NCI-H2029 treated with DMSO at 0.1 percent for 48 hours (cell line): ENCODE data around the gene GTF3C2.
A peak's percentile ranks its signal among the peaks of the same experiment; 100 is the strongest.
"Not testable (repeated sequence)": the region's sequence is repeated elsewhere in the genome, so short reads cannot be mapped to it uniquely, and the experiment has no call there.

Experiments used
- DNase-seq: peaks from one replicate; lab custom pipeline; 2025; lab: John Stamatoyannopoulos, UW

Gene GTF3C2

DNA sequence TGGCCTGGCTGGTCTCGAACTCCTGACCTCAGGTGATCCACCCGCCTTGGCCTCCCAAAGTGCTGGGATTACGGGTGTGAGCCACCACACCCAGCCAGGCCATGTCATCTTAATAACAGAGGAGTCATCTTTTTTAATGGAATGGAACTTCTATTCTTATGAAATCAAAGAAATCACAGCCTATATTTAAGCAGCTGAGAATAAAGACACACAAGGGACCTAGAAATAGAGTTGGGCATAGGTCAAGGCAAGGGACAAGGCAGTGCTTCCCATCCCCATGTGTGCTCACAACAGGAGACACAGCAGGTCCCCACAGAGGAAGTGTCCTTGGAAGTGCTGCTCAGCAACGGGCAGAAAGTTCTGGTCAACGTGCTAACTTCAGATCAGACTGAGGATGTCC is 17.0 kb upstream of the GTF3C2 start:
- no peak for DNase-seq

DNA sequence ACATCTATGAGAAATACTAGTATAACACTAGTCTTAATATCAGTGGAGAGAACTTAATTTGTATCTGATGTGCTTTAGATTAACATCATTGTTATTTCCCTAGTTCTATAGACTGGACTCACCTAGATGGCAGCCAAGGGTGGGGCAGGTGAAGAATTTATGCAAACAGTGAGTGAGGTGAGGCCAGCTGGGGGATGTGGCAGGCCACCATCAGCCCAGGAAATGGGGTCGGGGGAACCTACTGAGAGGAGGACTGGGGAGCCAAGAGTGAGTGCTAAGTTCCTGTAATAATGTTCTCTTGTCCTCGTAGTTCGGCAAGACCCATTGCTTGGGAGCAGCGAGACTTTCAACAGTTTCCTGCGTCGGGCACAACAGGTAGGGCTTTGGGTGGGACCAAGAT is 16.4 kb upstream of the GTF3C2 start:
- DNase-seq = no peak

DNA sequence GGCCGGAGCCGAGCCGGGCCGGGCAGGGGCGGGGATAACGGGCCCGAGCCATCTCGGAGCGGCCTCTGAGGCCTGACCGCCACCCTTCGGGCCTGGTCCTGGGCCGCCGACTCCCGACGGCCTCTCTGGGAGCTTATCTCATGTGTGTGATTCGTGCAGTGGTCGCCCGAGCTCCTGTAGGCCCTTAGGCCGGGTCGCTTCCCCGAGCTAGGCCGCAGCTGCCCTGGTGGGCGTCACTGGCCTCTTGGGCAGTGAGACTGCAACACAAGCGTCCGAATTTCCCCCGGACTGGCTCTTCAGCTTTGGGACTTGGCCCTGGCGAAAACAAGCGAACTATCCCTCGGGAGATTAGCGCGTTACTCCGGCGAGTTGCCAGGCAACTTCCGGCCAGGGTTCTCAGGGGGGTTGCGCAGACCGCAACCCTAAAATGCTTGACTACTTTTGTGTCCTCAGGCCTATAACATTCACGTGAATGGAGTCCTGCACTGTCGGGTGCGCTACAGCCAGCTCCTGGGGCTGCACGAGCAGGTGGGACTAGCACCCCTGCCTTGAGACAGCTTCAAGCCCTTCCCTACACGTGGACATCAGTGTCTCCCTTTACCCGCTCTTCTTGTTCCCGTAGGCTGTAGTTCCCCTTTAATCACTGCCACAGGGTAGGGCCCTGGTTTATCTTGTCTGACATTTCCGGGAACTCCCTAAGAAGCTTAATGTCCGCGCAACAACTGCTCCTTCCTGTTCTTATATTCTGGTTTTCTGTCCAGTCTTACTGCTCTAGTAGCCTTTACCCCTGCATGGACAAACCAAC is 14.5 kb upstream of the GTF3C2 start:
- no peak for DNase-seq

GRCh38 chr2:27370026-27370815 is 13.7 kb upstream of the GTF3C2 start, which contains the start of the genes EIF2B4 and SNX17:
EIF2B4 (minus strand) TSS chr2:27370338; CDS start chr2:27370314, 24 bp downstream.
SNX17 (plus strand) TSS chr2:27370616; CDS start chr2:27370744, 128 bp downstream.
- DNase-seq = peak; percentile 88

- no peak for DNase-seq
Measured at GRCh38 chr2:27369471-27370025, 13.0 kb upstream of the GTF3C2 start.

DNA sequence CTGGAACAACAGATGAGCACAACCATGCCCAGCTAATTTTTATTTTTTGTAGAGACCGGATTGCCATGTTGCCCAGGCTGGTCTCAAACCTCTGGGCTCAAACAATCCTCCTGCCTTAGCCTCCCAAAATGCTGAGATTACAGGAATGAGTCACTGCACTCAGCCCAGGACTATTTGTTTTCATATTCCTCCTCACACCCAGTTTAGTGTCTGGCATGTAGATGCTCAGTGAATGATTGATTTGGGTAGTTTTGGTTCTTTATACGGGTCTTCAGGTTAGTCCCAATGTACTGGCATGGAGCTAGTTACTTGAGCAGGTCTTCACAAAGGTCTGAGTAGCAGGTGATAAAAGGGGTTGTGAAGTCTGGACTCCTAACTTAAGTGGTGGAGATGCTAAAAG is 7.4 kb upstream of the GTF3C2 start:
- DNase-seq = no peak

GRCh38 chr2:27362678-27363420 is 6.3 kb upstream of the GTF3C2 start:
- DNase-seq = no peak

DNA sequence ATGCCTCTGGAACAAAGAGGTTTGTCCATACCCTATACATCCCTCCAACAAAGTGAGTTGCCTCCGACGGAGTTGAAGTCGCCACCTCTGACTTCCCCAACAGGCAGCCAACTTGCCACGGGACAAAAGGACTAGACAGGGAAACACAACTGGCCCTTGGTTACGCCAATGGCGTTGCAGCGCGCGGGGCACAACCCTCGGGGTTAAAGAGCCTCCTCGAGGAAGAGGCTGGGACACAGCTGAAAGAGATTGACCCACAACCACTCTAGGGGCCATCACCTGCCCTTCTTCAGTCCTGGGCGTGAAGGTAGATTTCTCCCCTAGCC is 545 bp downstream of the GTF3C2 start:
- no peak for DNase-seq

- DNase-seq = no peak
Measured at GRCh38 chr2:27354597-27354927, 2.0 kb downstream of the GTF3C2 start.

DNA sequence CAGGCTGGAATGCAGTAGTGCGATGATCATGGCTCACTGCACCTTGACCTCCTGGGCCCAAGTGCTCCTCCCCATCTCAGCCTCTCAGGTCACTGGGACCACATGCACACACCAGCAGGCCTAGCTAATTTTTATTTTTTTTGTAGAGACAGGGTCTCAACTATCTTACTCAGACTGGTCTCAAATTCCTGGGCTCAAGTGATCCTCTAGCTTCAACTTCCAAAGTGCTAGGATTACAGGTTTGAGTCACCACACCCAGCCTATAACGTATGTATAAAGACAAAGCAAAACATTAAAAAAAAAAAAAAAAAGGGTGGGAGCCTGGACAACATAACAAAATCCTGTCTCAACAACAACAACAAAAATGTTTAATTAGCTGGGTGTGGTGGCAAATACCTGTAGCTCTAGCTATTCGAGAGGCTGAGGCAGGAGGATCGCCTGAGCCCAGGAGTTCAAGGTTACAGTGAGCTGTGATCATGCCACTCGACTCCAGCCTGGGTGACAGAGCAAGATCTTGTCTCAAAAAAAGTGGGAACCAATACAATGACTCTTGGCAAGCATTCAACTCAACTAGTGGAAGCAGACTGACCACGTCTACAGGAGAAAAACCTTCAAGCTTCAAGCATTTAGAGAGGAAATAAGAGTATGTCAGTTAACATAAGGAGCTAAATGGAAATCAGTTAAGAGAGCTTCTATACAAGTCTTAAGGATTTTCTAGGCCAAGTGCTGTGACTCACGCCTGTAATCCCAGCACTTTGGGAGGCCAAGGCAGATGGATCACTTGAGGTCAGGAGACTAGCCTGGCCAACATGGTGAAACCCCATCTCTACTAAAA is 2.6 kb downstream of the GTF3C2 start:
- no peak for DNase-seq

DNA sequence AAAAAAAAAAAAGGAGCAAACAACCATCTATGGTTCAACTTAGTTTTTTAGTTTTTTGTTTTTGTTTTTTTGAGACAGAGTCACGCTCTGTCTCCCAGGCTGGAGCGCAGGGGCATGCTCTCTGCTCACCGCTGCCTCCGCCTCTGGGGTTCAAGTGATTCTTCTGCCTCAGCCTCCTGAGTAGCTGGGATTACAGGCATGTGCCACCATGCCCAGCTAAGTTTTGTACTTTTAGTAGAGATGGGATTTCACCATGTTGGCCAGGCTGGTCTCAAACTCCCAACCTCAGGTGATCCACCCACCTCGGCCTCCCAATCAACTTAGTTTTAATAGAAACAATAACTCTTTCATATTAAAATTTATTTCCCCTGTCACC is 3.2 kb downstream of the GTF3C2 start:
- DNase-seq = not testable (repeated sequence)

- no peak for DNase-seq
Measured at GRCh38 chr2:27351802-27352598, 4.6 kb downstream of the GTF3C2 start.

DNA sequence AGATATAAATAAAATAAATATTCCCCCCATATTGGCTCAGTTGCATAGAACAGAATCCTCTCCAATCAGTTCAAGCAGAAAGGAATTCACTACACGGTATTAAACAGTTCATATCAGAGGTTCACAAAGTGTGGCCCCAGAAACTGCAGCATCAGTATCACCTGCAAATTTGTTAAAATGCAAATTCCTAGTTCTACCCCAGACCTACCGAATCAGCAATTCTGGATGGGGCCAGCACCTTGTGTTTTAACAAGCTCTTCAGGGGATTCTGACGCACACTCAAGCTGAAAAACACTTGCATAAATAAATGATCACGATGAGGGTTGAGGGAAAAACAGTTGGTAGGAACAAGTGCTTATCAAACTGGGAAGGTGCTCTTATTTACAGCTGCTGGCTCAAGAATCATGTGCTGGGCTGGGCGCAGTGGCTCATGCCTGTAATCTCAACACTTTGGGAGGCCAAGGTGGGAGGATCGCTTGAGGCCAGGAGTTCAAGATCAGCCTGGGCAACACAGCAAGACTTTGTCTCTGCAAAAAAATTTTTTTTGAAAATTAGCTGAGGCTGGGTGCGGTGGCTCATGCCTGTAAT is 6.4 kb downstream of the GTF3C2 start:
- DNase-seq = no peak

- no peak for DNase-seq
Measured at GRCh38 chr2:27347641-27348040, 8.9 kb downstream of the GTF3C2 start.

DNA sequence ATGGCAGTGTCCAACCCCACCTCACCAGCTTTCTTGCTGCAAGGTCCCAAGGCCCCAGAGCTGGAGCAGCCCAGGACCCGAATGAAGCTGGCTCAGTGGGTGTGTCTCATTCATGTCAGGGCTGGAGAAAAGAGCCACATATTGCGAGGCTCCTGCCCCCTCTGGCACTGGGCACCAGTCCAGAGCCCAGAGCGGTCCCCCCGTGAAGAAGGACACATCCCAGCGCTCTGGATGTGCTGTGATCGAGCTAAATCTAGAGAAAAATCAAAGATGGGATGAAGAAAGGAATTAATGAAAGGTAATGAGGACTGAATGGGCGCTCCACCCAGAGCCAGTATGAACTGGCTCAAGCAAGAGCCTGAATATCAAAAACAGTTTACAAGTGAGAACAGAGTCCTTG is 20.4 kb downstream of the GTF3C2 start:
- no peak for DNase-seq

- DNase-seq = no peak
Measured at GRCh38 chr2:27335311-27335710, 21.3 kb downstream of the GTF3C2 start.

DNA sequence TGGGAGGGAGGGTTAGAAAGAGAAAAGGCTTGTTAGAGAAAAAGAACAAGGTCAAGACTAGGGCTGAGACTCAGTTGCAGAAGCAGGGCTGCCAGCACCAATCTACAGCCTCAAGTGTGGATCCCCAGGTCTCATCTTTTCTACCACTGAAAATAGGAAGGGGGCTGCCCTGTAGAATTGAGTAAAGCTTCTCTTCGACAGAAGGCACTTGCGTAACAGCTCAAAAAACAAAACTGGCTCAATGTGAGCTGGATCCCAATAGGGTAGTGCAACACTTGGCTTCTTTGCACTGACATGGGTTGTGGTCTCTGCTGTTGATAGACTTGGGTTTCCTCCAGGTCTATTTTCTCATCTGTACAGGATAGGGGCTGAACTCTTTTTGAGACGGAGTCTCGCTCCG is 31.8 kb downstream of the GTF3C2 start:
- no peak for DNase-seq

- DNase-seq = no peak
Measured at GRCh38 chr2:27323596-27324285, 32.8 kb downstream of the GTF3C2 start.

DNA sequence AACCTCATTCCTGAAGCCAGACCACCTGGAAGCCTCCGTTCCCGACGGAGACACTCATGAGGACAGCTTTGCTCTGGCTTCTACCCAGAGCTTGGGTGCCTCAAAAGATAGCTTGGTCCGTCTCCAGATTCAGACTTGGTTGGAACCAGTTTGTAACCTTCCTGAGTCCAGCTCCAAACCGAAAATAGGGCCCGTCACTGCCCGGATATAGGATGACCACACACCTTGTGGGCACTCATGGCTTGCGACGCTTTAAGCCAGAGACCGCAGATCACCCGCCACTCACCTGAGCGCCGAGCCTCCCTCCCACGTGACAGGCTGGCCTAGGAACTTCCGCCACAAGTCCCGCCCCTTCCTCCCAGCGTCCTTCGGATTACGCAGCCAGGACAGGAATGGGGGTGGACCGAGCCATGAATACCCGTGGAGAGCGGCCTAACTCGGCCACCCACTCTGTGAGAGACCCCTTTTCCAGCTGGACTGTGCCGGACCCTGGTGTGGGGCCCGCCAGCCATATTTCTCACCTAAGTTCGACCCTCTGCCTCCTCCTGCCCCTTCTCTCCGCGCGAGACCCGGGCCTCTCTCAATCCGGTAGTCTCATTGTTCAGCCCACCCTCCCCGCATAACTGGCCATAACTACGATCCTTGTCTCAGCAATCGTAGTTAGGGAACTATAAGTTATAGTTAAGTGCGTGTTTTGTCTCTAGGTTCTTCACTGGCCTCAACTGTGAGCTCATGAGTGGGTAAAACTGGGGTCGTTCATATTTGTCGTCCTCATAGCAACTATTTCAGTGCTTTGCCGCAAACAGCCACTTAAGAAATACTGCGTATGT is 33.6 kb downstream of the GTF3C2 start, which contains the start of gene MPV17:
Gene MPV17 (minus strand): TSS at position 332 of the 830 bp plus-strand sequence. CDS start 580 bp downstream, outside the sequence.
- DNase-seq = peak; percentile 43
